HG03064 (cell line): ENCODE data around the gene THAP6.
"Not testable (repeated sequence)": the region's sequence is repeated elsewhere in the genome, so short reads cannot be mapped to it uniquely, and the experiment has no call there.

Experiments used
- ATAC-seq: cut with Tn5 transposase; IDR thresholded peaks from one replicate; pipeline ENCODE4 v1.9.1; 2021; ENCODE audit warnings: low read depth; ENCODE audit not compliant: unreplicated experiment

Gene THAP6

GRCh38 chr4:75514131-75514948 lies at the start of gene THAP6, which contains the start of gene RCHY1:
Gene THAP6, plus strand, starts transcription at chr4:75514473. Its CDS starts 980 bp downstream, at chr4:75515453.
Gene RCHY1, minus strand, starts transcription at chr4:75514403. Its CDS starts 117 bp downstream, at chr4:75514286.
- ATAC-seq: peak; percentile 92

- no peak for ATAC-seq
These were observed 44.4 kb upstream of the THAP6 start for GRCh38 chr4:75469896-75470295.

- ATAC-seq: no peak
These were observed 43.5 kb upstream of the THAP6 start for GRCh38 chr4:75470738-75471137.

- ATAC-seq: no peak
These were observed 37.1 kb upstream of the THAP6 start for GRCh38 chr4:75477201-75477600.

GRCh38 chr4:75484190-75484589 lies 30.1 kb upstream of the THAP6 start:
- ATAC-seq: no peak

GRCh38 chr4:75490155-75490554 lies 24.1 kb upstream of the THAP6 start:
- ATAC-seq: no peak

GRCh38 chr4:75494563-75494962 lies 19.7 kb upstream of the THAP6 start:
- no peak for ATAC-seq

- no peak for ATAC-seq
These were observed 18.8 kb upstream of the THAP6 start for GRCh38 chr4:75495476-75495875.

GRCh38 chr4:75496406-75496805 lies 17.9 kb upstream of the THAP6 start:
- no peak for ATAC-seq

- ATAC-seq: no peak
These were observed 17.1 kb upstream of the THAP6 start for GRCh38 chr4:75497133-75497532.

GRCh38 chr4:75498041-75498440 lies 16.2 kb upstream of the THAP6 start:
- no peak for ATAC-seq

GRCh38 chr4:75499900-75500299 lies 14.4 kb upstream of the THAP6 start:
- ATAC-seq: no peak

GRCh38 chr4:75502671-75503070 lies 11.6 kb upstream of the THAP6 start:
- no peak for ATAC-seq

- ATAC-seq: no peak
These were observed 8.6 kb upstream of the THAP6 start for GRCh38 chr4:75505630-75506029.

- not testable (repeated sequence) for ATAC-seq
These were observed 4.7 kb upstream of the THAP6 start for GRCh38 chr4:75509592-75509991.

GRCh38 chr4:75511841-75512240 lies 2.4 kb upstream of the THAP6 start:
- ATAC-seq: no peak

GRCh38 chr4:75512386-75513211 lies 1.7 kb upstream of the THAP6 start:
- ATAC-seq: no peak

- no peak for ATAC-seq
These were observed 645 bp upstream of the THAP6 start for GRCh38 chr4:75513526-75514130.

- peak; percentile 6 for ATAC-seq
These were observed 808 bp downstream of the THAP6 start for GRCh38 chr4:75514949-75515612.

GRCh38 chr4:75516144-75516543 lies 1.9 kb downstream of the THAP6 start:
- ATAC-seq: no peak

- not testable (repeated sequence) for ATAC-seq
These were observed 5.2 kb downstream of the THAP6 start for GRCh38 chr4:75519452-75519851.
